GM21717 (cell line): Measurements from ENCODE around the gene HOXA13.

Source experiments
- ATAC-seq: cut with Tn5 transposase; IDR thresholded peaks from one replicate; pipeline ENCODE4 v1.9.1; 2021; ENCODE audit warnings: mild to moderate bottlenecking, moderate library complexity; ENCODE audit not compliant: unreplicated experiment

HOXA13 gene

GRCh38 chr7:27199849-27200760 is at the start of gene HOXA13:
Gene HOXA13, minus strand, starts transcription at chr7:27200091. Its CDS starts 14 bp downstream, at chr7:27200077.
- ATAC-seq: no peak

GRCh38 chr7:27248911-27249723 is 49.2 kb upstream of the HOXA13 start:
- no peak for ATAC-seq

- ATAC-seq: no peak
Measured at GRCh38 chr7:27248427-27248806, 48.5 kb upstream of the HOXA13 start.

GRCh38 chr7:27247452-27248426 is 47.8 kb upstream of the HOXA13 start:
- ATAC-seq: no peak

- ATAC-seq: no peak
Measured at GRCh38 chr7:27247000-27247399, 47.1 kb upstream of the HOXA13 start.

- no peak for ATAC-seq
Measured at GRCh38 chr7:27245798-27246691, 46.2 kb upstream of the HOXA13 start.

GRCh38 chr7:27245124-27245797 is 45.4 kb upstream of the HOXA13 start:
- ATAC-seq: no peak

GRCh38 chr7:27244488-27245123 is 44.7 kb upstream of the HOXA13 start:
- no peak for ATAC-seq

- no peak for ATAC-seq
Measured at GRCh38 chr7:27243340-27244163, 43.7 kb upstream of the HOXA13 start.

GRCh38 chr7:27242555-27243339 is 42.9 kb upstream of the HOXA13 start, which contains the start of gene EVX1:
Gene EVX1, plus strand, starts transcription at chr7:27242802. Its CDS starts 229 bp downstream, at chr7:27243031.
- ATAC-seq: no peak

GRCh38 chr7:27242154-27242553 is 42.3 kb upstream of the HOXA13 start:
- ATAC-seq: no peak

- ATAC-seq: no peak
Measured at GRCh38 chr7:27241189-27242056, 41.5 kb upstream of the HOXA13 start.

GRCh38 chr7:27240015-27240731 is 40.3 kb upstream of the HOXA13 start:
- no peak for ATAC-seq

GRCh38 chr7:27239387-27240014 is 39.6 kb upstream of the HOXA13 start:
- no peak for ATAC-seq

- ATAC-seq: no peak
Measured at GRCh38 chr7:27238979-27239386, 39.1 kb upstream of the HOXA13 start.
